GM18909 (cell line): ENCODE data around the gene AFG3L2.
A peak's percentile ranks its signal among the peaks of the same experiment; 100 is the strongest.

ENCODE experiments used
- ATAC-seq: cut with Tn5 transposase; IDR thresholded peaks from one replicate; pipeline ENCODE4 v1.9.1; 2021; ENCODE audit warnings: mild to moderate bottlenecking; ENCODE audit not compliant: unreplicated experiment, poor library complexity

The AFG3L2 gene

GRCh38 chr18:12306752-12307700 lies 70.0 kb downstream of the AFG3L2 start:
- ATAC-seq, result peak; percentile 13

GRCh38 chr18:12305930-12306629 lies 70.9 kb downstream of the AFG3L2 start:
- ATAC-seq, result no peak

DNA sequence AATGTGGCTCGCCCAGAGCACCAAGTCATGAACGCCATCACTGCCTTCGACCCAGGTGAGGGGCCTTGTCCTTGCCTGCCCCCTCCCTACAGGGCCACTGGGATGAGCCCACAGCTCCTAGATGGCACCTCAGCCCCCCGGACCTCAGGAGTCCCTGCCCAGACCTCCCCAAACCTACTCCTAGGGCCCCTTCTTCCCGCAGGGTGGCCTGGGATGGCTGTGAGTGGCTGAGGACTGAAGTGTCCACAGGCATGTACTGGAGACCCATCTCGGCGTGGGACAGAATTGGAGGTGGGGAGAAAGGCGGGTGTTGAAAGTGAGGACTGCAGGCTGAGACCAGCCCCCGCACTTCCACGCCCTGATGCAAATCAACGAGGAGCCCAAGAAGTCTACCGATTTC lies 71.8 kb downstream of the AFG3L2 start:
- no peak for ATAC-seq

DNA sequence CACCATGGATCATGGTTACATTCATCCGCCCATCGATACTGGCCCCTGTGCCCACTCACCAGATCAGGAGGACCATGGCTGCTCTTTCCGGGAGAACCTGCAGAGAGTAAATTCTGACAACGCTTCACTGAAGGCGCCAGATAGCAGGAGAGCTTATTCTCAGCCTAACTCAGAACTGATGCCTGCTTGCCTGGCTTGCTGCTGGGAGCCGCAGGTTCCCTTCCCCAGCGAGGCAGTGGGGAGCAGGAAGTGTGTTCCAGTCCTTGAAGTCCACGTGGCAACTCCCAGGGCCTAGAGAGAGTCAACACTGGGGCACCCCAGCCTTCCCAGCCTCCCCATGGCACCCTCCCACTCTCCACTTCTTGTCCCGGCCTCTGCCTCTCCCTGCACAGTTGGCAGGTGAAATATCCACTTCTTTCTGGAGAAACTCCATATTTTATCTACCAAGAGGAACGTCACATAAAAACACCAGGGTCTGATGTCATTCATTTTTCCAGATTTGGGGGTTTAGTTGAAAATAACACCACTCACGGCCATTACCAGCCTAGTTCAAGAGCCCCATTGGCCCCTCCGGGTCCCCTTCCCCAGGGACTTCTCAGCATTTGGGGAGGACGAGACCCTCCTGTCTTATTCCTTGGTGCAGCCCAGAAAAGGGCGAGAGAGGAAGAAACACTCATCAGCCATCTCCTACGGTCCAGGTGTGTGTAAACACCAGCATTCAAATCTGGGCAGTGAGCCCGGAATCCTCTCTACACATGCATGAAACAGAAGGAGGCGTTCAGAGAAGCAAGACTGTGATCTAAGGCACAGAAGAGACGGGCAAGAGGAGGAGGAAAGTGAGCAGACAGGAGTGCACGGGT lies 72.4 kb downstream of the AFG3L2 start:
- ATAC-seq, result no peak

- ATAC-seq, result no peak
Observed at GRCh38 chr18:12302391-12303147, 74.5 kb downstream of the AFG3L2 start.

- ATAC-seq, result no peak
Observed at GRCh38 chr18:12301263-12302005, 75.6 kb downstream of the AFG3L2 start.

DNA sequence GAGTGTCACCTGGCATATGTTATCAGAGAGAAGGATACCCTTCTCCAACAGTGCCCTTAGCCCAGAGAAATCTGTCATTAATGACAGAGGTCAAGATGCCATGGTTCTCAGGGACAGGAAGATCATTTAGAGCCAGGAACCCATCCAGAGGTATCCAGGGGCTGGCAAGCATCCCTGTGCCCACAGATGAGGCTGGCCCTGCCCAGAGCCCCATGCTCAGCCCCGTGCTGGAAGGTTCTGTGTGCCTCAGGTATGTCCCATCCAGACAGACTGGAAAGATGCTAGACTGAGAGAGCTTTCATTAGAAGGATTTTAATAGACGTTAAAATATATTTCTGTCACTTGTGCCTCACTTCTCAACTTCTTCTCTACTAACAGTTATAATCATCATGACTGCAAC lies 77.2 kb downstream of the AFG3L2 start:
- ATAC-seq, result no peak

- ATAC-seq, result no peak
Observed at GRCh38 chr18:12296457-12296856, 80.6 kb downstream of the AFG3L2 start.

DNA sequence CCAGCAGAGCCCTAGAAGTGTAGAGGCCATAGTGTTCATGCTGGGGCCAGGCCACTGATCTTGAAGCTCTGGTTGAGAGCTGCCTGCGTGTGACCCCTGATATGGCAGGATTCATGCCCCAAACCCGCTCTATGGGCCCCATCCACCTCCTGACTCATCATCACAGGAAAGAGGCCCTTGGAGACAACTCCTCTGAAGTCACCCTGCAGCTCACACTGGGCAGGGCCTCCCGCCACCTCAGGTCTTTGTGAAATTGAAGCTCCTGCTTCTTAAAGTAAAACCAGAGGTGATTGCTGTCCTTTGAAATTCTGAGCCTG lies 81.0 kb downstream of the AFG3L2 start:
- no peak for ATAC-seq

DNA sequence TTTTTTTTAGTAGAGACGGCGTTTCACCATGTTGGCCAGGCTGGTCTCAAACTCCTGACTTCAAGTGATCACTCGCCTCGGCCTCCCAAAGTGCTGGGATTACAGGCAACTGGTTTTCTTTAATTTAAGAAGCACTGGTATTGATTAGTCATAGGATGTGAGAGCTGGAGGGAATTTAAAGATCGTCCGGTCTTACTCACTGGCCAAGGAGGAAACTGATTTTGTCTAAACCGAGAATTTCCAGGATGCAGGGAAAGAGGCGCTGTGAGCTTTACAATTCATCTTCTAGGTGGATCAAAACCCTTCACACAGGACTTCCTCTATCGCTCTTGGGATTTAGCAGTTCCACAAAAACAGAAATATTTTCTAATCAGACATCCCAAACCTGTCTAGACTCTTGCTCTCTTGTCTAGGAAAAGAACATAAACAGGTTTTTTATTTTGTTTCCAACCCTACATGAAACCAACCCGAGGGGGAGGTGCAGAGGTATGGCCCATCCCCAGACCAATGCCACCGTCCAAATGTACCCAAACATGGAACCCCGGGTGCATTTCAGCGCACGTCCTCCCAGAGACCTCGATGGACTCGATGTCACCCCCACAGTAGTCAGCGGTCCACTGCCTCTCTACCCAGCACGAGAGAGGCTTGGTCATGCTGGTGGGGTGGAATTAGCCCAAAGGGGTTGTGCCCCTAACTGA lies 81.5 kb downstream of the AFG3L2 start:
- ATAC-seq, result no peak

GRCh38 chr18:12293831-12294230 lies 83.2 kb downstream of the AFG3L2 start:
- ATAC-seq, result no peak

DNA sequence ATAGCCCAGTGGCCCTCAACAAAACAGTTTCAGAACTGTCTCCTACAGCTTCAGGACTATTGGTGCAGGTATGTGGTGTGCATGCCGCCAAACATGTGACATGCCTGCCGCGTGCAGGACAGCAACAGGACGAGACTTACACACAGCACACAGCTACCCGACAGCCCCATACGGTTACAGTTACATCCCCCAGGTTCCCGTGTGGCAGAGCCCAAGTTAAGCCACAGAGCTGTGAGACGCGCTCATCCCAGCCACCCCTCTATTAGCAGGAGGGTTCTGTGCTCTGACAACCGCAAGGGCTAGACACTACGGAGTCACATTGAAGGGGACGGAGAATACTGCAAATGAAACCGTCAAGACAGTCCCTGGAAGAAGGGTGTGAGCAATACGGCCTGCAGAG lies 85.3 kb downstream of the AFG3L2 start:
- no peak for ATAC-seq

DNA sequence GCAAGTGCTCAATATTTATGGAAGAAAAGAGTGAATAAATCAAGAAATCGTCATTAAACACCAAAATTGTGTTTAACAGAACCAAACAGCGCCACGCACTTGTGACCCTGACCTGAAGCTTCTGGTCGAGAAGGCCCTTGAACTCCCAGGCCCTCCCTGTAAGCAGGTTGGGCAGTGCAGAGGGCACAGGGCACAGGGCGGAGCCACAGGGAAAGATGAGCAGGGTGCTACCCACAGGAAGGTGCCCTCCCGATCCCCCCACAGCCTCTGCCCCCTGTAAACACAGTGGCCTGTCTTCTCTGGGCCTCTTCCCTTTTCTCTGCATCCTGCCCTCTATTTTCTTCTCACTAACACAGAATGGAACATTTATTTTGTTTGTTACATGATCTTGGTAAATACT lies 85.9 kb downstream of the AFG3L2 start:
- ATAC-seq, result no peak

DNA sequence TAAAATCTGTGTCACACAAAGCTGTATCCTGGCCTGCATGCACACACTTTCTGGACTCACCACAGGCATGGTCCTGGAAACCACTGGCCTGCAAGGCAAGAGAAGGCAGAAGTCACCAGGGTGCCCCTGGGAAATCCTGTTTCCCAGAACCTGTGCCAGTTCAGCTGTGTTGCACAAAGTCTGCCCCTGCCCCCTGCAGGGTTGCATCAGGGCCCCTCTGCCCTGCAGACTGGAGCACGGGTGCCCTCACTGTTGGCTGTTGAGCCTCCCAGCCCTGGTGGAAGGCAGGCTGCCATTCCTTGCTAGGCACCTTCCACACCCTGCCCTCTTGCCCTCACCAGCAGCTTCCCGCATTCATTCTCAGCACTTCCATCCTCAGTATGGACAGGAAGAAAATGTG lies 86.9 kb downstream of the AFG3L2 start:
- ATAC-seq, result no peak

DNA sequence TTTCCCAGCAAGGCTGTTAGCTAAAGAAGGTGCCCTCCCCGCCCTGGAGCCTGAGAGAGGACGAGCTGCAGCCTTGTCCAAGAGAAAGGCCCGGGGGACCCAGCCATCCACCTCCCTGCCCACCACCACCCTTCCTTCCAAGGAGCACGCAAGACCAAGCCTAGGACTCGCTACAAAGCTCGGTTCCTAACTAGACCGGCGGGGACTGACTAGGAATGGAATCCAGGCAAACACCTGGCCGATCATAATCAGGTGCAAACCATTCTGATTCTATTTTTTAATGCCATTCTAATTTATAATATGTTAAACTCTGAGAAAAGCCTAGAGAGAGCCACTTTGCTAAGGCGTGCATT lies 88.6 kb downstream of the AFG3L2 start:
- no peak for ATAC-seq

GRCh38 chr18:12287684-12288402 lies 89.2 kb downstream of the AFG3L2 start:
- ATAC-seq, result no peak

GRCh38 chr18:12287131-12287681 lies 89.8 kb downstream of the AFG3L2 start:
- no peak for ATAC-seq

DNA sequence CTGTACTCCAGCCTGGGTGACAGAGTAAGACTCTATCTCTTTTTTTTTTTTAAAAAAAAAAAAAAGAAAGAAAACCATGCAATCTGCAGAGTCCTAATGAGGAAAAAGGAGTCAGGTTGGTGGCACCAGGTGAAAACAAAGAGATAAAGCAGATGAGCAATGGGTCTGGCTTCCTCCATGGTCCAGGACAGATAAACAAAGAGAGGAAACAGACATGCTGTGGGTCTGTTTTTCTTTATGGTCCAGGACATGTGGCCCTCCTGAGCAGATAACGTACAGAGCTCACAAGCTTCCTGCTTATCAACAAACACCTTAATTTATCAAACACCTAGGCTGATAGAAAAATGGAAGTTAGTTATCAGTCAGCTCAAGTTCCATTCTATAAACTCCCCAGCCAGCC lies 93.4 kb downstream of the AFG3L2 start:
- no peak for ATAC-seq
